ENCODE results near the gene ST13. TPM values are rescaled to one million over a fixed set of nuclear protein-coding genes. Genes with fewer than 3 reads are reported as not detected.

The ST13 gene
- total RNA-seq, 1 experiment from 2014 or later = 301 TPM

GRCh38 chr22:40829131-40829530 lies 27.3 kb downstream of the ST13 start:
- H3K36me3 ChIP-seq (ENCODE audit: control insufficient read depth in 1 of 2, insufficient read depth in 2 of 2, low read length in 2 of 2) = peaks cover 39 to 50% of the 10 kb centered on the region in 2 experiments
- BruUV-seq (replicated peaks) = no TSS peak

More at GRCh38 chr22:40829131-40829530, 27.3 kb downstream of the ST13 start:
- DNase-seq (ENCODE audit: low read depth, low spot score) (no peak), ATAC-seq (no peak)
- CTCF ChIA-PET = no interaction called here
- H3K9me3 ChIP-seq (ENCODE audit: control insufficient read depth in 1 of 2, insufficient read depth in 1 of 2, low read depth in 1 of 2, low read length in 2 of 2) = no peaks in the 10 kb centered on the region
- H2AFZ ChIP-seq (ENCODE audit: low read depth, low read length, poor library complexity, severe bottlenecking) = no peak overlapping the region
- H3K27me3 ChIP-seq (ENCODE audit: insufficient read depth, low read length) = no peaks in the 10 kb centered on the region
- no peak overlapping the region for H3K4me3 ChIP-seq (replicated peaks in 1 of 2; ENCODE audit: low read depth in 1 of 2, low read length in 2 of 2)
- TF ChIP-seq REST (IDR thresholded peaks at IDR 0.05; ENCODE audit: low read depth) (no peak), ZFX (IDR thresholded peaks at IDR 0.05) (no peak), FOSL1 (IDR thresholded peaks at IDR 0.05; ENCODE audit: low read depth) (no peak), ZNF274 (IDR thresholded peaks at IDR 0.05; ENCODE audit: low read depth, low read length) (no peak), YY1 (IDR thresholded peaks at IDR 0.05; ENCODE audit: extremely low read depth, insufficient replicate concordance, low read depth, low read length) (no peak), ZBTB33 (IDR thresholded peaks at IDR 0.05; ENCODE audit: extremely low read depth, insufficient replicate concordance, low read length) (no peak), CBX3 (IDR thresholded peaks at IDR 0.05; ENCODE audit: low read depth) (no peak), MAX (IDR thresholded peaks at IDR 0.05) (no peak), EZH2 (IDR thresholded peaks at IDR 0.05) (no peak), SIN3A (IDR thresholded peaks at IDR 0.05; ENCODE audit: low read depth) (no peak), CTCF (IDR thresholded peaks at IDR 0.05 in 2 of 3, conservative IDR thresholded peaks at IDR 0.05 in 1 of 3; ENCODE audit: borderline replicate concordance in 1 of 3, insufficient read depth in 1 of 3, low read depth in 2 of 3, low read length in 2 of 3) (no peak), POLR2AphosphoS5 (IDR thresholded peaks at IDR 0.05; ENCODE audit: low read depth, low read length) (no peak)
- no peak overlapping the region for H3K9ac ChIP-seq (ENCODE audit: low read length)
- POLR2A ChIA-PET = no interaction called here
- peaks cover 38% of the 10 kb centered on the region for H3K79me2 ChIP-seq (ENCODE audit: insufficient read depth, low read length)
- H3K9me2 ChIP-seq (ENCODE audit: insufficient read depth) = no peaks in the 10 kb centered on the region
- H4K20me1 ChIP-seq (ENCODE audit: insufficient read depth) = no peaks in the 10 kb centered on the region
- intact Hi-C loops (cut with micrococcal nuclease) = no loop called here
- H3K4me2 ChIP-seq (ENCODE audit: low read length) = no peak overlapping the region
- no peak overlapping the region for H3K27ac ChIP-seq (ENCODE audit: low read depth, low read length)
- RAD21 ChIA-PET (ENCODE audit: low non-redundant PET in 1 of 2, low total read pairs in 2 of 2, uncharacterized antibody in 2 of 2, unreplicated experiment in 2 of 2) = no interaction called here
- H3K4me1 ChIP-seq (ENCODE audit: control insufficient read depth in 1 of 2, insufficient read depth in 2 of 2, low read length in 2 of 2) = peaks cover 0 to 3% of the 10 kb centered on the region in 2 experiments; a peak in 1 of 4 replicates

All from HCT116 (cell line).